Liver (tissue), 3 donors: Measurements from ENCODE around the gene NOL4L.

Source experiments
- FOXA1 ChIP-seq: IDR thresholded peaks from 2 replicates; pipeline ENCODE4 v1.6.1; 2016; ENCODE audit warnings: antibody characterized with exemption
- GABPA ChIP-seq, 2 donors: IDR thresholded peaks in 1 of 2; conservative IDR thresholded peaks in 1 of 2; 2 replicates each; pipeline ENCODE4 v1.6.1; 2016; ENCODE audit warnings: antibody characterized with exemption in 2 of 2, mild to moderate bottlenecking in 1 of 2, moderate library complexity in 1 of 2
- RAD21 ChIP-seq, 2 donors: IDR thresholded peaks; 2 replicates each; pipeline ENCODE4 v1.6.1; 2016; ENCODE audit warnings: antibody characterized with exemption in 2 of 2, mild to moderate bottlenecking in 2 of 2
- RXRA ChIP-seq, 2 donors: IDR thresholded peaks; 2 replicates each; pipeline ENCODE4 v1.6.1; 2017 to 2018; ENCODE audit warnings: antibody characterized with exemption in 2 of 2, mild to moderate bottlenecking in 1 of 2
- TAF1 ChIP-seq: conservative IDR thresholded peaks from 2 replicates; pipeline ENCODE4 v1.6.1; 2016; ENCODE audit warnings: antibody characterized with exemption, mild to moderate bottlenecking
- YY1 ChIP-seq: IDR thresholded peaks from 2 replicates; pipeline ENCODE4 v1.6.1; 2016; ENCODE audit warnings: antibody characterized with exemption, mild to moderate bottlenecking
- TF ChIP-seq, protein P1 (sequence below): IDR thresholded peaks from 2 replicates; pipeline ENCODE4 v1.6.1; 2016; ENCODE audit warnings: antibody characterized with exemption
- TF ChIP-seq, protein P2 (sequence below): fragments of 150-350 bp; IDR thresholded peaks from 2 replicates; pipeline ENCODE4 v1.5.1; 2017; ENCODE audit warnings: improper control_type of control experiment, low read depth, low read length; ENCODE audit not compliant: missing input control
- TF ChIP-seq, protein P3 (sequence below): IDR thresholded peaks from 2 replicates; pipeline ENCODE4 v1.6.1; 2016; ENCODE audit warnings: antibody characterized with exemption
- TF ChIP-seq, protein P4 (sequence below): IDR thresholded peaks from 2 replicates; pipeline ENCODE4 v1.6.1; 2016; ENCODE audit warnings: antibody characterized with exemption, mild to moderate bottlenecking
- donor health status: healthy.
- donor health status: healthy.

DNA sequence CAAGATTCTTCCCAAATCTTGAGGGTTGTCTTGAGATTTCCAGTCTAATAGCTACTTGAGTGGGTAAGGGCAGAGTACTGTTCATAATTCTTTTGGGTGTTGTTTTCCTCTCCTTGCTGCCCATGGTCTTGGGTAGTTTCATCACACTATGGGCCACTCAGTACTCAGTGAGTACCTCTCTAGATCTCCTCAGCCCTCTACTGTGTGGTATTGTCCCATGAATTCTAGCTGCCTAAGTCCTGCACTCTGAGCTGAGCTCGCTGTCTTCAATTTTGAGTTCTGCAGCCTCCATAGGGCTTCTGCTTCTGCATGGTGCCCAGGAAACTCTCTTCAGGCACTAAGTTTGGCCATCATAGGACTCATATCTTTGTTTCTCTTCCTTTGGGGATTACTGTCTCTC, 184.7 kb downstream of the NOL4L start:
- TF ChIP-seq, protein P1, sequence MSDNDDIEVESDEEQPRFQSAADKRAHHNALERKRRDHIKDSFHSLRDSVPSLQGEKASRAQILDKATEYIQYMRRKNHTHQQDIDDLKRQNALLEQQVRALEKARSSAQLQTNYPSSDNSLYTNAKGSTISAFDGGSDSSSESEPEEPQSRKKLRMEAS, result no peak
- TF ChIP-seq, protein P2, sequence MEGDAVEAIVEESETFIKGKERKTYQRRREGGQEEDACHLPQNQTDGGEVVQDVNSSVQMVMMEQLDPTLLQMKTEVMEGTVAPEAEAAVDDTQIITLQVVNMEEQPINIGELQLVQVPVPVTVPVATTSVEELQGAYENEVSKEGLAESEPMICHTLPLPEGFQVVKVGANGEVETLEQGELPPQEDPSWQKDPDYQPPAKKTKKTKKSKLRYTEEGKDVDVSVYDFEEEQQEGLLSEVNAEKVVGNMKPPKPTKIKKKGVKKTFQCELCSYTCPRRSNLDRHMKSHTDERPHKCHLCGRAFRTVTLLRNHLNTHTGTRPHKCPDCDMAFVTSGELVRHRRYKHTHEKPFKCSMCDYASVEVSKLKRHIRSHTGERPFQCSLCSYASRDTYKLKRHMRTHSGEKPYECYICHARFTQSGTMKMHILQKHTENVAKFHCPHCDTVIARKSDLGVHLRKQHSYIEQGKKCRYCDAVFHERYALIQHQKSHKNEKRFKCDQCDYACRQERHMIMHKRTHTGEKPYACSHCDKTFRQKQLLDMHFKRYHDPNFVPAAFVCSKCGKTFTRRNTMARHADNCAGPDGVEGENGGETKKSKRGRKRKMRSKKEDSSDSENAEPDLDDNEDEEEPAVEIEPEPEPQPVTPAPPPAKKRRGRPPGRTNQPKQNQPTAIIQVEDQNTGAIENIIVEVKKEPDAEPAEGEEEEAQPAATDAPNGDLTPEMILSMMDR, result no peak
- TF ChIP-seq RAD21 (IDR thresholded peaks at IDR 0.05) (no peak), FOXA1 (no peak), TAF1 (no peak), GABPA (IDR thresholded peaks at IDR 0.05 in 1 of 2, conservative IDR thresholded peaks at IDR 0.05 in 1 of 2) (no peak), YY1 (no peak), RXRA (IDR thresholded peaks at IDR 0.05) (no peak)
- TF ChIP-seq, protein P3, sequence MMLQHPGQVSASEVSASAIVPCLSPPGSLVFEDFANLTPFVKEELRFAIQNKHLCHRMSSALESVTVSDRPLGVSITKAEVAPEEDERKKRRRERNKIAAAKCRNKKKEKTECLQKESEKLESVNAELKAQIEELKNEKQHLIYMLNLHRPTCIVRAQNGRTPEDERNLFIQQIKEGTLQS, result no peak
- TF ChIP-seq, protein P4, sequence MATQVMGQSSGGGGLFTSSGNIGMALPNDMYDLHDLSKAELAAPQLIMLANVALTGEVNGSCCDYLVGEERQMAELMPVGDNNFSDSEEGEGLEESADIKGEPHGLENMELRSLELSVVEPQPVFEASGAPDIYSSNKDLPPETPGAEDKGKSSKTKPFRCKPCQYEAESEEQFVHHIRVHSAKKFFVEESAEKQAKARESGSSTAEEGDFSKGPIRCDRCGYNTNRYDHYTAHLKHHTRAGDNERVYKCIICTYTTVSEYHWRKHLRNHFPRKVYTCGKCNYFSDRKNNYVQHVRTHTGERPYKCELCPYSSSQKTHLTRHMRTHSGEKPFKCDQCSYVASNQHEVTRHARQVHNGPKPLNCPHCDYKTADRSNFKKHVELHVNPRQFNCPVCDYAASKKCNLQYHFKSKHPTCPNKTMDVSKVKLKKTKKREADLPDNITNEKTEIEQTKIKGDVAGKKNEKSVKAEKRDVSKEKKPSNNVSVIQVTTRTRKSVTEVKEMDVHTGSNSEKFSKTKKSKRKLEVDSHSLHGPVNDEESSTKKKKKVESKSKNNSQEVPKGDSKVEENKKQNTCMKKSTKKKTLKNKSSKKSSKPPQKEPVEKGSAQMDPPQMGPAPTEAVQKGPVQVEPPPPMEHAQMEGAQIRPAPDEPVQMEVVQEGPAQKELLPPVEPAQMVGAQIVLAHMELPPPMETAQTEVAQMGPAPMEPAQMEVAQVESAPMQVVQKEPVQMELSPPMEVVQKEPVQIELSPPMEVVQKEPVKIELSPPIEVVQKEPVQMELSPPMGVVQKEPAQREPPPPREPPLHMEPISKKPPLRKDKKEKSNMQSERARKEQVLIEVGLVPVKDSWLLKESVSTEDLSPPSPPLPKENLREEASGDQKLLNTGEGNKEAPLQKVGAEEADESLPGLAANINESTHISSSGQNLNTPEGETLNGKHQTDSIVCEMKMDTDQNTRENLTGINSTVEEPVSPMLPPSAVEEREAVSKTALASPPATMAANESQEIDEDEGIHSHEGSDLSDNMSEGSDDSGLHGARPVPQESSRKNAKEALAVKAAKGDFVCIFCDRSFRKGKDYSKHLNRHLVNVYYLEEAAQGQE, result no peak
